GM20000 (cell line): ENCODE results near the gene PRSS36.

Experiments used
- DNase-seq: peaks from one replicate; pipeline ENCODE4 v3.0.0; 2012; ENCODE audit warnings: low spot score
- CTCF ChIP-seq: IDR thresholded peaks from 2 replicates; pipeline ENCODE4 v1.5.1; 2012; ENCODE audit warnings: mild to moderate bottlenecking, control low read depth; ENCODE audit errors: extremely low read depth, missing control alignments

Gene PRSS36

GRCh38 chr16:31093132-31093703 lies 56.6 kb downstream of the PRSS36 start:
- no peak for DNase-seq
- TF ChIP-seq CTCF: no peak

- no peak for TF ChIP-seq CTCF
- DNase-seq: no peak
These were observed 57.5 kb downstream of the PRSS36 start for GRCh38 chr16:31092330-31092729.

- no peak for TF ChIP-seq CTCF
- no peak for DNase-seq
These were observed 59.3 kb downstream of the PRSS36 start for GRCh38 chr16:31090540-31090939.

GRCh38 chr16:31089199-31089598 lies 60.7 kb downstream of the PRSS36 start:
- no peak for DNase-seq
- no peak for TF ChIP-seq CTCF
